ENCODE results near the gene STPG4.
"Not testable (repeated sequence)": the region's sequence is repeated elsewhere in the genome, so short reads cannot be mapped to it uniquely, and the experiment has no call there.

STPG4 gene

GRCh38 chr2:47172922-47173695 lies 18.0 kb upstream of the STPG4 start:
- no peak for DNase-seq

- DNase-seq, result no peak
These were observed 17.2 kb upstream of the STPG4 start for GRCh38 chr2:47172156-47172921.

GRCh38 chr2:47169784-47170183 lies 14.7 kb upstream of the STPG4 start:
- DNase-seq, result no peak

GRCh38 chr2:47168895-47169294 lies 13.8 kb upstream of the STPG4 start:
- not testable (repeated sequence) for DNase-seq

GRCh38 chr2:47167149-47167548 lies 12.0 kb upstream of the STPG4 start:
- DNase-seq, result no peak

GRCh38 chr2:47165001-47165555 lies 10.0 kb upstream of the STPG4 start:
- no peak for DNase-seq

- DNase-seq, result no peak
These were observed 7.7 kb upstream of the STPG4 start for GRCh38 chr2:47162780-47163179.

GRCh38 chr2:47161475-47161874 lies 6.4 kb upstream of the STPG4 start:
- no peak for DNase-seq

GRCh38 chr2:47160660-47161059 lies 5.6 kb upstream of the STPG4 start:
- no peak for DNase-seq

GRCh38 chr2:47160211-47160610 lies 5.1 kb upstream of the STPG4 start:
- DNase-seq, result no peak

GRCh38 chr2:47159627-47160026 lies 4.5 kb upstream of the STPG4 start:
- no peak for DNase-seq

- DNase-seq, result no peak
These were observed 3.5 kb upstream of the STPG4 start for GRCh38 chr2:47158576-47158975.

- DNase-seq, result no peak
These were observed 2.3 kb downstream of the STPG4 start for GRCh38 chr2:47152803-47153202.

- DNase-seq, result no peak
These were observed 4.9 kb downstream of the STPG4 start for GRCh38 chr2:47150175-47150574.

GRCh38 chr2:47147021-47147420 lies 8.1 kb downstream of the STPG4 start:
- no peak for DNase-seq

- DNase-seq, result no peak
These were observed 9.6 kb downstream of the STPG4 start for GRCh38 chr2:47145466-47145865.

- DNase-seq, result no peak
These were observed 13.6 kb downstream of the STPG4 start for GRCh38 chr2:47141520-47141919.

GRCh38 chr2:47134386-47135090 lies 20.6 kb downstream of the STPG4 start:
- DNase-seq, result no peak

GRCh38 chr2:47133046-47133445 lies 22.1 kb downstream of the STPG4 start:
- DNase-seq, result no peak

GRCh38 chr2:47129191-47129706 lies 25.9 kb downstream of the STPG4 start:
- DNase-seq, result no peak

- no peak for DNase-seq
These were observed 26.4 kb downstream of the STPG4 start for GRCh38 chr2:47128705-47129104.

GRCh38 chr2:47127862-47128543 lies 27.1 kb downstream of the STPG4 start:
- no peak for DNase-seq

GRCh38 chr2:47126783-47127182 lies 28.3 kb downstream of the STPG4 start:
- no peak for DNase-seq
